CD14-positive monocyte (primary cell): ENCODE measurements around the gene UBE2H. TPM values are rescaled to one million over a fixed set of nuclear protein-coding genes. Genes with fewer than 3 reads are reported as not detected.

Source experiments
- DNase-seq, 3 donors: peaks; one replicate each; pipeline ENCODE4 v3.0.0-alpha.2; 2011 to 2022
- H2AFZ ChIP-seq: 2 replicates; pipeline ENCODE4 v1.6.0; 2012; ENCODE audit warnings: mild to moderate bottlenecking, low read depth, low read length, inconsistent platforms; ENCODE audit not compliant: insufficient read depth, poor library complexity, severe bottlenecking
- H3K27ac ChIP-seq, 2 donors: 1 replicate in 1 of 2; 2 replicates in 1 of 2; pipeline ENCODE4 v1.5.1; 2012 to 2013; ENCODE audit warnings: low read length in 2 of 2, control low read depth in 1 of 2, inconsistent platforms in 1 of 2, low read depth in 1 of 2, mild to moderate bottlenecking in 1 of 2
- H3K27me3 ChIP-seq, 2 donors: one replicate each; pipeline versions ENCODE4 v1.6.0 to v1.6.1; 2011 to 2013; ENCODE audit warnings: low read length in 2 of 2; ENCODE audit not compliant: control insufficient read depth in 2 of 2, insufficient read depth in 2 of 2
- H3K36me3 ChIP-seq, 2 donors: replicated peaks in 1 of 2; 1 replicate in 1 of 2; 2 replicates in 1 of 2; pipeline versions ENCODE4 v1.5.1 to v1.6.1; 2012 to 2013; ENCODE audit warnings: low read length in 2 of 2, control low read depth in 1 of 2, inconsistent platforms in 1 of 2, mild to moderate bottlenecking in 1 of 2; ENCODE audit not compliant: insufficient read depth in 2 of 2, control insufficient read depth in 1 of 2
- H3K4me1 ChIP-seq, 2 donors: 1 replicate in 1 of 2; 2 replicates in 1 of 2; pipeline versions ENCODE4 v1.5.1 to v1.6.1; 2012 to 2013; ENCODE audit warnings: low read length in 2 of 2, control low read depth in 1 of 2, inconsistent platforms in 1 of 2, mild to moderate bottlenecking in 1 of 2, moderate library complexity in 1 of 2; ENCODE audit not compliant: insufficient read depth in 2 of 2, control insufficient read depth in 1 of 2
- H3K4me2 ChIP-seq: replicated peaks from 2 replicates; pipeline ENCODE3; 2012; ENCODE audit warnings: low read length, moderate library complexity, mild to moderate bottlenecking; ENCODE audit not compliant: poor library complexity, severe bottlenecking; ENCODE audit errors: extremely low read depth
- H3K4me3 ChIP-seq, 3 experiments: fragments of 200-600 bp in 1 of 3; sonication (generic) in 1 of 3; replicated peaks in 1 of 3; 1 replicate in 2 of 3; 2 replicates in 1 of 3; pipeline ENCODE4 v1.5.1; 2011 to 2013; ENCODE audit warnings: low read length in 3 of 3, mild to moderate bottlenecking in 3 of 3, control low read depth in 2 of 3, low read depth in 2 of 3, inconsistent platforms in 1 of 3, moderate library complexity in 1 of 3
- H3K79me2 ChIP-seq: 2 replicates; pipeline ENCODE4 v1.6.0; 2012; ENCODE audit warnings: mild to moderate bottlenecking, control low read depth, inconsistent platforms, low read length, moderate library complexity; ENCODE audit not compliant: insufficient read depth
- H3K9ac ChIP-seq: 2 replicates; pipeline ENCODE4 v1.6.0; 2017; ENCODE audit warnings: low read length, mild to moderate bottlenecking; ENCODE audit not compliant: insufficient read depth, poor library complexity, severe bottlenecking
- H3K9me3 ChIP-seq, 2 donors: replicated peaks in 1 of 2; 1 replicate in 1 of 2; 2 replicates in 1 of 2; pipeline versions ENCODE4 v1.5.1 to v1.6.1; 2012 to 2013; ENCODE audit warnings: low read length in 2 of 2, control low read depth in 1 of 2; ENCODE audit not compliant: control insufficient read depth in 1 of 2, insufficient read depth in 1 of 2
- H4K20me1 ChIP-seq: 2 replicates; pipeline ENCODE4 v1.6.0; 2012; ENCODE audit warnings: mild to moderate bottlenecking, low read length, control low read depth, moderate library complexity; ENCODE audit not compliant: insufficient read depth
- H3K27ac Mint-ChIP-seq, 7 donors: one replicate each; pipeline ENCODE4 v1.8.0; 2020; ENCODE audit warnings: mild to moderate bottlenecking in 7 of 7, mixed read lengths in 7 of 7, moderate library complexity in 6 of 7, inconsistent platforms in 2 of 7
- H3K27me3 Mint-ChIP-seq, 3 donors: one replicate each; pipeline ENCODE4 v1.8.0; 2021 to 2022; ENCODE audit warnings: low read depth in 3 of 3, mild to moderate bottlenecking in 3 of 3, mixed read lengths in 3 of 3, moderate library complexity in 3 of 3, inconsistent platforms in 1 of 3
- H3K36me3 Mint-ChIP-seq, 2 donors: one replicate each; pipeline ENCODE4 v1.8.0; 2020; ENCODE audit warnings: mixed read lengths in 2 of 2, inconsistent platforms in 1 of 2, mild to moderate bottlenecking in 1 of 2
- H3K4me1 Mint-ChIP-seq: one replicate; pipeline ENCODE4 v1.8.0; 2020; ENCODE audit warnings: mild to moderate bottlenecking, mixed read lengths
- H3K4me3 Mint-ChIP-seq, 2 donors: one replicate each; pipeline ENCODE4 v1.8.0; 2020; ENCODE audit warnings: mild to moderate bottlenecking in 2 of 2, mixed read lengths in 2 of 2, moderate library complexity in 1 of 2
- H3K9me3 Mint-ChIP-seq, 7 donors: one replicate each; pipeline ENCODE4 v1.8.0; 2020 to 2022; ENCODE audit warnings: mixed read lengths in 7 of 7, mild to moderate bottlenecking in 6 of 7, moderate library complexity in 6 of 7, inconsistent platforms in 2 of 7
- WGBS: methylation state at CpG from one replicate; pipeline ENCODE4 v1.1.5; 2013; ENCODE audit warnings: missing lambda C conversion rate; ENCODE audit not compliant: insufficient coverage; 5-methylcytosine and 5-hydroxymethylcytosine counted together
- intact Hi-C, 2 donors: fragments of 100-400 bp; cut with micrococcal nuclease; formaldehyde crosslinking; loops; one replicate each; pipeline versions ENCODE4 v1.15.0 to v1.15.1; 2023
- polyA plus RNA-seq, 3 donors: library from polyadenylated mRNA; depleted of rRNA in 1 of 3; unstranded in 2 of 3; stranded (reverse) in 1 of 3; fragments of 300-500 nt in 2 of 3; fragments of >200 nt in 1 of 3; fragmentation: Illumina TruSeq in 2 of 3; gene quantifications; 1 replicate in 2 of 3; 2 replicates in 1 of 3; pipeline ENCODE4 v1.2.3, GENCODE V29; 2012 to 2021
- TF ChIP-seq, protein P1 (sequence below): fragments of 200-600 bp; IDR thresholded peaks from one replicate; pipeline ENCODE4 v1.8.0; 2022; ENCODE audit warnings: antibody characterized with exemption, mild to moderate bottlenecking

UBE2H gene
- polyA plus RNA-seq, 3 donors, result 12.6 to 26.0 (median 16.0) TPM

DNA sequence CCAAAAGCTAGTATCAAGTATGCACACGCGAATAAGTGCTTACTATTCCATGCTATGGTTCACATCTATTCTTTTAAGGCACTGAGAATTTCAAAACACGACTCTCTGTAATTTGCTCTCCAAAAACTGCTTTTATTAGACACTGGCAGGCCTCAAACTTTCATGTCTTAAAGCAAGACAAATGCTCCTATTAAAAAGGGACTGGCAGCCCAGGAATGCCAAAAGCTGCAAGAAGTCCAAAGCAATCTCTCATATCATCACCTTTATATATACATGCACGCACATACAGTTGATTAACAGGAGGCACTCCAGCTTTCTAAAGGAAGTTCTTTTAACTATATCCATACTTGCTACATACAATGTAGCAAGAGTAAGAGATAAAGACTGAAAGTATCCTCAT, 34.8 kb downstream of the UBE2H start:
- H3K9me3 Mint-ChIP-seq, result no peaks in the 10 kb centered on the region
- H3K4me1 Mint-ChIP-seq, result no peaks in the 10 kb centered on the region
- Histone ChIP-seq H4K20me1 (peaks cover 88% of the 10 kb centered on the region), H3K27me3 (no peaks in the 10 kb centered on the region), H3K79me2 (peaks cover 19% of the 10 kb centered on the region), H3K36me3 (peaks cover 16 to 38% of the 10 kb centered on the region in 2 donors), H3K4me2 (no peak overlapping the region), H3K9me3 (no peaks in the 10 kb centered on the region), H3K9ac (no peak overlapping the region), H3K27ac (no peak overlapping the region), H3K4me3 (no peak overlapping the region), H2AFZ (no peak overlapping the region), H3K4me1 (no peaks in the 10 kb centered on the region)
- no peak overlapping the region for H3K27ac Mint-ChIP-seq
- intact Hi-C loops, result no loop called here
- 94% methylated on average over 2 of the region's 4 CpGs for WGBS
- TF ChIP-seq, protein P1, sequence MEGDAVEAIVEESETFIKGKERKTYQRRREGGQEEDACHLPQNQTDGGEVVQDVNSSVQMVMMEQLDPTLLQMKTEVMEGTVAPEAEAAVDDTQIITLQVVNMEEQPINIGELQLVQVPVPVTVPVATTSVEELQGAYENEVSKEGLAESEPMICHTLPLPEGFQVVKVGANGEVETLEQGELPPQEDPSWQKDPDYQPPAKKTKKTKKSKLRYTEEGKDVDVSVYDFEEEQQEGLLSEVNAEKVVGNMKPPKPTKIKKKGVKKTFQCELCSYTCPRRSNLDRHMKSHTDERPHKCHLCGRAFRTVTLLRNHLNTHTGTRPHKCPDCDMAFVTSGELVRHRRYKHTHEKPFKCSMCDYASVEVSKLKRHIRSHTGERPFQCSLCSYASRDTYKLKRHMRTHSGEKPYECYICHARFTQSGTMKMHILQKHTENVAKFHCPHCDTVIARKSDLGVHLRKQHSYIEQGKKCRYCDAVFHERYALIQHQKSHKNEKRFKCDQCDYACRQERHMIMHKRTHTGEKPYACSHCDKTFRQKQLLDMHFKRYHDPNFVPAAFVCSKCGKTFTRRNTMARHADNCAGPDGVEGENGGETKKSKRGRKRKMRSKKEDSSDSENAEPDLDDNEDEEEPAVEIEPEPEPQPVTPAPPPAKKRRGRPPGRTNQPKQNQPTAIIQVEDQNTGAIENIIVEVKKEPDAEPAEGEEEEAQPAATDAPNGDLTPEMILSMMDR, result no peak
- H3K36me3 Mint-ChIP-seq, result peaks cover 13 to 48% of the 10 kb centered on the region in 2 donors
- DNase-seq, result no peak
- no peak overlapping the region for H3K4me3 Mint-ChIP-seq
- H3K27me3 Mint-ChIP-seq, result no peaks in the 10 kb centered on the region

DNA sequence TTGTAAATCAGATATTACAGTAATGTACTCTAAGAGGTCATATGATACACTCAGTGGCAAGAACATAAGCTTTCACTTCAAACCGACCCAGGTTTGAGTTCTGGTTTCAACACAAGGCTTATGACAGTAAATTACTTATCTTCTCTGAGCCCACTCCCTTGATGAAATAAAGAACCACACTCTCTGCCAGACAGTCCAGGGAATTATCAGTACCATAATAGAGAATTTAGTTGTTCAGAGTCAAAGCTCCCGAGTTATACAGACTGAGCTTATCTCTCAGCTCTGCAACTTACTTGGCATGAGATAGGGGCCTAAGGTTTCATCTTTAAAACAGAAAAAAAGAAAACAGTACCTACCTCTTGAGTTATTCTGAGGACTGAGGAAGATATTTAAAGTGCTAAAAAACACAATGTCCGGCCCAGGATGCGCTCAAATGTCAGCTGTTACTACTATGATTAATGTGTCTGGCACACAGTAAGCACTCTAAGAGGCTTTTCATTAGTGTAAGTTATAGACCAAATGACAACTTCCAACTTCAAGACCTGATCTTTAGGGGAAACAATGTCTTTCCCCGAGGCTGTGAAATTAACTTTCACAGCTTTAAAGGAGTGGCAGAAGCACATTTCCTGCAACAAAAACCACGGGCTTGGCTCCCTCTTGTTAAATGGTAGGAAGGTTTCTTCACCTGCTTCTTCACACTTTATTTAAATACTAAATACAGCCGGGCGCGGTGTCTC, 38.1 kb downstream of the UBE2H start:
- Histone ChIP-seq H3K4me2 (no peak overlapping the region), H3K36me3 (peaks cover 14 to 26% of the 10 kb centered on the region in 2 donors), H3K79me2 (peaks cover 26% of the 10 kb centered on the region), H4K20me1 (peaks cover 99% of the 10 kb centered on the region), H3K27ac (no peak overlapping the region), H3K9ac (no peak overlapping the region), H3K4me1 (no peaks in the 10 kb centered on the region), H3K9me3 (no peaks in the 10 kb centered on the region), H3K4me3 (no peak overlapping the region), H2AFZ (no peak overlapping the region), H3K27me3 (no peaks in the 10 kb centered on the region)
- Mint-ChIP-seq H3K4me3 (no peak overlapping the region), H3K27me3 (no peaks in the 10 kb centered on the region), H3K27ac (peak overlapping the region in 2 of 7 donors; percentile 22 to 45), H3K9me3 (no peaks in the 10 kb centered on the region), H3K36me3 (peaks cover 18 to 50% of the 10 kb centered on the region in 2 donors), H3K4me1 (no peaks in the 10 kb centered on the region)
- DNase-seq, result no peak
- 83% methylated on average over 1 of the region's 9 CpGs for WGBS
- intact Hi-C loops, result no loop called here
- TF ChIP-seq, protein P1, result no peak
